Measurements from ENCODE around the gene ANKRD22. TPM values are rescaled to one million over a fixed set of nuclear protein-coding genes. Genes with fewer than 3 reads are reported as not detected.

The ANKRD22 gene
- total RNA-seq, 6 experiments from 2014 or later = 0.54 to 1.2 (median 1.2) TPM; not detected in 3

DNA sequence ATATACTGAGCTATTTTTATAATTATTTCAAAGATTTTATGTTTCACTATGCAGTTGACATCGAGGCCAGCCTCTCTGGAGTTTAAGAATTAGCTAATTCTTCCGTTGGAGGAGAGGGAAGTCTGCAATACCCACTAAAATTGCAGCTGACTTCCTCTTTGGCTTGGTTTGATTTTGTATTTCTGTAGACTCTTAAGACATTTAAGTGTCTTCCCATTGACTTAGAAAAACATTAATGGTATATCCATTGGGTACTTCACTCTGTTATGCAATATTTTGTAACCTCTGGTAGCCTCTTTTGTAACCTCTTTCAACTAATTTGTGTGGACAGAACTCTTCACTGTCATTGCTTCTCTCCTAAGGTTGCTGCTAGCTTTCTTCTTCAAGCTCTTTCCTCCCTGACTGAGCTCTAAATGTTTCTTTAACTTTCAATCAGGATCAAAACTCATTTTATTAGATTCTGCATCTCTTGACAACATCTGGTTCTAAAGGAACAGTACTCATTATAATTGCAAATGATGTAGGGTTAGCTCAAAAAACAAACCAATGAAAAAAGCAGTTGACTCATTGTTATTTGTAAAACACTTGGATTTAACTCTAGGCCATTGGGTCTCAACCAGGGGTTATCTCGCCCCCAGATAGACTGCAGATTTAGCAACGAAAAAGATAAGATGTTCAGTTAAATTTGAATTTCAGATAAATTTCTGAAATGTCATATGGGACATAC is 1.7 kb upstream of the ANKRD22 start:
- 42% methylated on average over 4 of the region's 4 CpGs for WGBS (ENCODE audit: insufficient coverage, low coverage, low lambda C conversion rate, missing lambda C conversion rate)
- peak overlapping the region in 1 of 3 donors; percentile 4 for H3K27ac ChIP-seq
- H3K36me3 ChIP-seq = no peaks in the 10 kb centered on the region
- intact Hi-C loops (cut with DNase I) = no loop called here
- H3K9me3 ChIP-seq = no peaks in the 10 kb centered on the region
- no peak overlapping the region for H3K4me3 ChIP-seq
- no peaks in the 10 kb centered on the region for H3K27me3 ChIP-seq
- ATAC-seq = peak; percentile 56 to 85 (median 78)
- DNase-seq = no peak
- H3K4me1 ChIP-seq = peaks cover 0 to 33% (median 9%) of the 10 kb centered on the region in 4 donors
- no peak for TF ChIP-seq POLR2A (IDR thresholded peaks at IDR 0.05)
- TF ChIP-seq, protein P1, sequence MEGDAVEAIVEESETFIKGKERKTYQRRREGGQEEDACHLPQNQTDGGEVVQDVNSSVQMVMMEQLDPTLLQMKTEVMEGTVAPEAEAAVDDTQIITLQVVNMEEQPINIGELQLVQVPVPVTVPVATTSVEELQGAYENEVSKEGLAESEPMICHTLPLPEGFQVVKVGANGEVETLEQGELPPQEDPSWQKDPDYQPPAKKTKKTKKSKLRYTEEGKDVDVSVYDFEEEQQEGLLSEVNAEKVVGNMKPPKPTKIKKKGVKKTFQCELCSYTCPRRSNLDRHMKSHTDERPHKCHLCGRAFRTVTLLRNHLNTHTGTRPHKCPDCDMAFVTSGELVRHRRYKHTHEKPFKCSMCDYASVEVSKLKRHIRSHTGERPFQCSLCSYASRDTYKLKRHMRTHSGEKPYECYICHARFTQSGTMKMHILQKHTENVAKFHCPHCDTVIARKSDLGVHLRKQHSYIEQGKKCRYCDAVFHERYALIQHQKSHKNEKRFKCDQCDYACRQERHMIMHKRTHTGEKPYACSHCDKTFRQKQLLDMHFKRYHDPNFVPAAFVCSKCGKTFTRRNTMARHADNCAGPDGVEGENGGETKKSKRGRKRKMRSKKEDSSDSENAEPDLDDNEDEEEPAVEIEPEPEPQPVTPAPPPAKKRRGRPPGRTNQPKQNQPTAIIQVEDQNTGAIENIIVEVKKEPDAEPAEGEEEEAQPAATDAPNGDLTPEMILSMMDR (IDR thresholded peaks at IDR 0.05) = no peak

DNA sequence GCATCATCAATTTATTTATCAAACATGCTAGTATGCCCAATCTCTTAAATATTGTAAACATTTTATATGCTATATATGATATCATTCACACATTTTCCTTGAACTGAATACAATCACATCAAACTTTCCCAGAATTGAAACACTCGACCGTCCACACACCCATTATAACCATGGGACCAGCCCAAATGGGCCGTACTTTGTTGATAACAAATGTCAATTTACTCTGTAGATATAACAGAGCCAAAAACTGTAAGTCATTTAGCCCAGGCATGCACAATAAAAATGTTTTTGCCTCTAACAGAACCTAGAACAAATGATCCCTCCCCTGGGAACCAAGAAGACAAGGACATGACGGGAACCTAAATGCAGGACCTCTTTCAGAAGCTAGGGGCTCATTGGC is 683 bp upstream of the ANKRD22 start:
- no peaks in the 10 kb centered on the region for H3K9me3 ChIP-seq
- intact Hi-C loops (cut with DNase I) = no loop called here
- no peak overlapping the region for H3K27ac ChIP-seq
- 39% methylated on average over 4 of the region's 4 CpGs for WGBS (ENCODE audit: insufficient coverage, low coverage, low lambda C conversion rate, missing lambda C conversion rate)
- H3K4me3 ChIP-seq = no peak overlapping the region
- H3K27me3 ChIP-seq = no peaks in the 10 kb centered on the region
- DNase-seq (no peak), ATAC-seq (peak in 2 of 4 donors; percentile 6 to 43)
- H3K36me3 ChIP-seq = no peaks in the 10 kb centered on the region
- peaks cover 0 to 33% (median 9%) of the 10 kb centered on the region in 4 donors for H3K4me1 ChIP-seq
- TF ChIP-seq, protein P1 (IDR thresholded peaks at IDR 0.05) = no peak
- TF ChIP-seq POLR2A (IDR thresholded peaks at IDR 0.05) = no peak

DNA sequence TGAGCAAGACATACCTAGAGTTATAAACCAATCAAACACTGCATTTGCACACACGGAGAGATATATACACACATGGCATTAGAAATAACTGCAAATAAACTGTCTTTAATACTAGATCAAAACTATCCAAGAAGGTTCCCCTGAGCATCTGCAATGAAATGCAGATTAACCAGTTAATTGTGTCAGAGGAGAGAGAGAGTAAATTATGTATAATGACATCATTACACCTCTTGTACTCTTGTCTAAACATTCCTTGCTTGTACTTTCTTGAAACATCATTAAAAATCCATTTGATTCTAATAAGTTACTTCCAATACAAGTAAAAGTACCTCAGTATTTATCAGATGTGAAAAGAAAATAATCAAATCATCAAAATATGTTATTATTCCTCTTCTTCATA is 932 bp downstream of the ANKRD22 start:
- 100% methylated on average over 1 of the region's 1 CpG for WGBS (ENCODE audit: insufficient coverage, low coverage, low lambda C conversion rate, missing lambda C conversion rate)
- no peak overlapping the region for H3K27ac ChIP-seq
- ATAC-seq (no peak), DNase-seq (no peak)
- intact Hi-C loops (cut with DNase I) = no loop called here
- H3K4me1 ChIP-seq = peaks cover 0 to 31% (median 9%) of the 10 kb centered on the region in 4 donors
- peak overlapping the region in 1 of 3 donors; percentile 1 for H3K4me3 ChIP-seq
- TF ChIP-seq, protein P1 (IDR thresholded peaks at IDR 0.05) = no peak
- no peak for TF ChIP-seq POLR2A (IDR thresholded peaks at IDR 0.05)
- no peaks in the 10 kb centered on the region for H3K36me3 ChIP-seq
- no peaks in the 10 kb centered on the region for H3K9me3 ChIP-seq
- H3K27me3 ChIP-seq = no peaks in the 10 kb centered on the region

DNA sequence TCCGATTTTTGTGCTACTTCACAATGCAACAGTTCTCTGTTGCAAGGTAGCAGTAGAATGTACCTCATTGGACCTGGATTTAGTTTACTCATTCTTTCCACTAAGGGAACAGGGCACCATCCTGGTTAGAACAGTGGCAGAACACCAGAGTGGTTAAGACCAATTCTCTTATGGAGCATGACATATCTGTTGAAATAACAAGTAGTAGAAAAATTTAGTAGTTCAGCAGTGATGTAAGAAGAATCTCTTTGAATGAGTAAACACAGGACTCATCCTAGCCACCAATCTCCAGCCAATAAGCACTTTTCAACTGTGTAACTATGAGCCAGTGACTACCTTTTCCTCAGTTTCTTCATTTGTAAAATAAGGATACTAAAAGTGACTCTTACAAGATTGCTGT is 2.4 kb downstream of the ANKRD22 start:
- WGBS (ENCODE audit: insufficient coverage, low coverage, low lambda C conversion rate, missing lambda C conversion rate) = 80% methylated on average over 1 of the region's 1 CpG
- Histone ChIP-seq H3K27ac (no peak overlapping the region), H3K4me3 (no peak overlapping the region), H3K36me3 (no peaks in the 10 kb centered on the region), H3K4me1 (peaks cover 0 to 21% (median 9%) of the 10 kb centered on the region in 4 donors), H3K9me3 (no peaks in the 10 kb centered on the region), H3K27me3 (no peaks in the 10 kb centered on the region)
- ATAC-seq (peak in 1 of 4 donors; percentile 39), DNase-seq (no peak)
- no peak for TF ChIP-seq POLR2A (IDR thresholded peaks at IDR 0.05)
- TF ChIP-seq, protein P1 (IDR thresholded peaks at IDR 0.05) = no peak
- intact Hi-C loops (cut with DNase I) = no loop called here
